ENCODE measurements around the gene TEKTIP1. TPM values are rescaled to one million over a fixed set of nuclear protein-coding genes. Genes with fewer than 3 reads are reported as not detected.

TEKTIP1 gene
- total RNA-seq, 6 donors from 2014 or later: 1.6 to 7.3 (median 6.2) TPM; not detected in 3

DNA sequence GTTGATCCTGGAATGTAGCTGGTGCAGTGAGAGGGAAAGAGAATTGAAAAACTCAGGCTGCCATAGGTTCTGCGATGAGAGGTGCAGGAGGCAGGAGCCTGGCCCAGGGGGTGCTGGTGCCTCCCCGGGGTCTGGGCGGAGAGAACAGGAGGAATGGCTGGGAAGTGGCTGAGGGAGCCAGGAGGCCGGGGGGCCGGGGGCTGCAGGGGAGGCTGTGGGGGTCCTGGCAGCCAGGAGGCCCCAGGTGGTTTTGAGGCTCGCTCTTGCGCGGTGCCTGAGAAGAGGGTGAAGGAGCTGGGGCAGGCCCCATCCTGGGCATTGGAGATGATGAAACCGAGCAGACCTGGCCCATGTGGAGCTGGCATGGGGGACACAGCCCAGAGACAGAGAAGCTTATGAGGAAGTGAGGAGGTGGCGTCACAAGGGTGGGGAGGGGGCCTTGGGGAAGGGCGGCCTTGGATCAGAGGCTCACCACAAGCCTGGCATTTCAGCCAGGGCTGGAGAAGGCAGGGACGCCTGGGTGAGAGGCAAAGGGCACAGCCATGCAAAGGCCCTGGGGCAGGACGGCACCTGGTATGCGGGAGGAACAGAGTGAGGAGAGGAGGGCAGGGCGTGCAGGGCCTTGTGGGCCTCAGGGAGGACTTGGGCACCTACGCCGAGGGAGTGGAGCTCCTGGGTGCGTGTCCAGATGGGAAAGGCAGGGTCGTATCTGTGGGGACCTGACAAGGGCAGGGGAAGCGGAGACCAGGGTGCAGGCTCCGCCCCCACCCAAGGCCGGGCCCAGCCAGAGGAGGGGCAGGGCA lies 1.3 kb upstream of the TEKTIP1 start:
- H3K36me3 ChIP-seq: peaks cover 0 to 66% (median 38%) of the 10 kb centered on the region in 4 donors
- WGBS, 2 donors: 89% methylated on average over 21 to 22 of the region's 22 CpGs
- no peak overlapping the region for H3K27ac ChIP-seq
- no peaks in the 10 kb centered on the region for H3K9me3 ChIP-seq
- H3K4me3 ChIP-seq: no peak overlapping the region
- no peaks in the 10 kb centered on the region for H3K27me3 ChIP-seq
- peak in 1 of 2 donors; percentile 70 for DNase-seq
- TF ChIP-seq POLR2AphosphoS5 (IDR thresholded peaks at IDR 0.05): no peak
- no peak for TF ChIP-seq EP300 (IDR thresholded peaks at IDR 0.05)
- TF ChIP-seq, protein P1, sequence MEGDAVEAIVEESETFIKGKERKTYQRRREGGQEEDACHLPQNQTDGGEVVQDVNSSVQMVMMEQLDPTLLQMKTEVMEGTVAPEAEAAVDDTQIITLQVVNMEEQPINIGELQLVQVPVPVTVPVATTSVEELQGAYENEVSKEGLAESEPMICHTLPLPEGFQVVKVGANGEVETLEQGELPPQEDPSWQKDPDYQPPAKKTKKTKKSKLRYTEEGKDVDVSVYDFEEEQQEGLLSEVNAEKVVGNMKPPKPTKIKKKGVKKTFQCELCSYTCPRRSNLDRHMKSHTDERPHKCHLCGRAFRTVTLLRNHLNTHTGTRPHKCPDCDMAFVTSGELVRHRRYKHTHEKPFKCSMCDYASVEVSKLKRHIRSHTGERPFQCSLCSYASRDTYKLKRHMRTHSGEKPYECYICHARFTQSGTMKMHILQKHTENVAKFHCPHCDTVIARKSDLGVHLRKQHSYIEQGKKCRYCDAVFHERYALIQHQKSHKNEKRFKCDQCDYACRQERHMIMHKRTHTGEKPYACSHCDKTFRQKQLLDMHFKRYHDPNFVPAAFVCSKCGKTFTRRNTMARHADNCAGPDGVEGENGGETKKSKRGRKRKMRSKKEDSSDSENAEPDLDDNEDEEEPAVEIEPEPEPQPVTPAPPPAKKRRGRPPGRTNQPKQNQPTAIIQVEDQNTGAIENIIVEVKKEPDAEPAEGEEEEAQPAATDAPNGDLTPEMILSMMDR (IDR thresholded peaks at IDR 0.05): no peak
- peak in 1 of 2 donors; percentile 3 for ATAC-seq (ENCODE audit: low FRiP score in 2 of 2)
- no peaks in the 10 kb centered on the region for H3K4me1 ChIP-seq

DNA sequence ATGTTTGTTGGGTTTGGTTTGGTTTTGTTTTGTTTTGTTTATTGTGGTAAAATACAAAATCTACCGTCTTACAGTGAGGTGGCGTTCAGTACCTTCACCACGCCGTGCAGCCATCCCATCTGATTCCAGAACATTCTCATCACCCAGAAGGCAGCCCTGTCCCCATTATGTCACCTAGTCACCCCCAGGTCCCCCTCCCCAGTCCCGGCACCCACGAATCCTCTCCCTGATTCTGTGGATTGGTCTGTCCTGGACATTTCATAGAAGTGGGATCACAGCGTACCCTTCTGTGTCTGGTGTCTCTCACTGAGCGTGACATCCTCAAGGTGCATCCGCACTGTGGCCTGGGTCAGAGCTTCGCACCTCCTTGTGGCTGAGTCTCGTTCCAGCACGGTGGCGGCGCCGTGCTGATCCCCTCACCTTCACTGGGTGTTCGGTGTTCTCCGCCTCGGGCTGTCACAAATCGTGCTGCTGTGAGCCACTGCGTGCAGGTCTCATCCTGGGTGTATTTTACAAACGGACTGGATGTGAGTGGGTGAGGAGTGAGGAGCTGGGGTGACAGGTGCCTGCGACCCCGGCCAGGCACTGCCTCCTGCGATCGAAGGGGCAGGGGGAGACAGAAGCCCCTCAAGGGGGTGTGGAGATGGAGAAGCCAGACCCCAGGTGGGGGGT lies 580 bp upstream of the TEKTIP1 start:
- H3K9me3 ChIP-seq: no peaks in the 10 kb centered on the region
- no peaks in the 10 kb centered on the region for H3K4me1 ChIP-seq
- 83 to 84% methylated on average over 20 to 24 of the region's 25 CpGs for WGBS, 2 donors
- no peak overlapping the region for H3K27ac ChIP-seq
- H3K4me3 ChIP-seq: no peak overlapping the region
- H3K36me3 ChIP-seq: peaks cover 0 to 62% (median 31%) of the 10 kb centered on the region in 4 donors
- DNase-seq (no peak), ATAC-seq (ENCODE audit: low FRiP score in 2 of 2) (no peak)
- H3K27me3 ChIP-seq: no peaks in the 10 kb centered on the region
- TF ChIP-seq POLR2AphosphoS5 (IDR thresholded peaks at IDR 0.05) (no peak), EP300 (IDR thresholded peaks at IDR 0.05) (no peak), POLR2A (IDR thresholded peaks at IDR 0.05) (no peak)
- TF ChIP-seq, protein P1 (IDR thresholded peaks at IDR 0.05): no peak

DNA sequence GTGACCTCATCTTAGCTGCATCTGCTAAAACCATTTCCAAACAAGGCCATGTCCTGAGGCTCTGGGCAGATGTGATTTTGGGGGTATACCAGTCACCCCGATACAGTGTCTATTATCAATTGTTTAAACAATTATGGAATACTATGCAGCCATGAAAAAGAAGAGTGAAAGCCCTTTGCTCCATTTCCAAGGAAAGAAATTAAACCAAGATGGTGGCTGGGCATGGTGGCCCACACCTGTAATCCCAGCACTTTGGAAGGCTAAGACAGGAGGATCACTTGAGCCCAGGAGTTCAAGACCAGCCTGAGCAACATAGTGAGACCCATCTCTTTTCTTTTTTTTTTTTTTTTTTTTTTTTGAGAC lies 763 bp downstream of the TEKTIP1 start:
- DNase-seq (no peak), ATAC-seq (ENCODE audit: low FRiP score in 2 of 2) (no peak)
- Histone ChIP-seq H3K4me1 (peaks cover 0 to under 1% (median 0%) of the 10 kb centered on the region in 4 donors), H3K27me3 (no peaks in the 10 kb centered on the region), H3K36me3 (peaks cover 0 to 62% (median 26%) of the 10 kb centered on the region in 4 donors), H3K27ac (no peak overlapping the region), H3K4me3 (no peak overlapping the region), H3K9me3 (no peaks in the 10 kb centered on the region)
- TF ChIP-seq, protein P1 (IDR thresholded peaks at IDR 0.05): no peak
- TF ChIP-seq POLR2AphosphoS5 (IDR thresholded peaks at IDR 0.05): no peak
- no peak for TF ChIP-seq EP300 (IDR thresholded peaks at IDR 0.05)
- no peak for TF ChIP-seq POLR2A (IDR thresholded peaks at IDR 0.05)
- 92 to 100% methylated on average over 1 of the region's 1 CpG for WGBS, 2 donors

DNA sequence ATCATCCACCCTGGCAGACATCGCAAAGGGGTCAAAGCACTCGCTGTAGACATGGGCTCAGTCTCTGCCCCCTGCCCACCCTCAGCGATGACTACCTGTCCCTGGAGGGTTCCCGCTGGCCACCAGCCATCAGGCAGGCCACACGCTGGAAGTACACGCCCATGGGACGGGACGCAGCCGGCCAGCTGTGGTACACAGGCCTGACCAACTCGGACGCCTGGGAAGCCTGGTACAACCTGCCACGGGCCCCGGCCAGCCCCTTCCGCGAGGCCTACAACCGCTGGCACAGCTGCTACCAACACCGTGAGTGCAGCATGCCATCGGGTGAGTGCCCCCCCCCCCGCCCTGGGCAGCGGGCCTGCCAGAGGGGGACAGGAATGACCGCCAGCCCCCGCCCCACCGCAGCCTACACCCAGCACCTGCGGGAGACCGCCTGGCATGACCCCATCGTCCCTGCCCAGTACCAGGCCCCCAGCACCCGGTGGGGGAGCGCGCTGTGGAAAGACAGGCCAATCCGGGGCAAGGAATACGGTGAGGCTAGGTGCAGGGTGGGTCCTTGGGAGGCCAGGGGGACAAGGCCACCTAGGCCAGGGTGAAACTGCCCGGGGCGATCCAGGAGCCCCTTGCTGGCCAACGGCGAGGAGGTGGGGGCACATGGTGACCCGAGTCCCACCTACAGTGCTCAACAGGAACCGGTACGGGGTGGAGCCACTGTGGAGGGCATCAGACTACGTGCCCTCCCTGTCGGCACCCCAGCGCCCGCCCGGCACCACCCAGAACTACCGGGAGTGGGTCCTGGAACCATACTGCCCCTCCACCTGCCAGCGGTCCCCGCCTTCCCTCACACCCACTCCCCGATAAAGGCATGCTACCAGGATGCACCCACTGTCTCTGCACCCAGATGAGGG lies 4.4 kb downstream of the TEKTIP1 start:
- peak; percentile 2 to 4 for ATAC-seq (ENCODE audit: low FRiP score in 2 of 2)

More for the DNA sequence above, 4.4 kb downstream of the TEKTIP1 start:
- H3K9me3 ChIP-seq: no peaks in the 10 kb centered on the region
- H3K27ac ChIP-seq: no peak overlapping the region
- H3K4me3 ChIP-seq: no peak overlapping the region
- no peaks in the 10 kb centered on the region for H3K27me3 ChIP-seq
- 90% methylated on average over 9 to 45 of the region's 47 CpGs for WGBS, 2 donors
- TF ChIP-seq, protein P1 (IDR thresholded peaks at IDR 0.05): no peak
- no peak for TF ChIP-seq EP300 (IDR thresholded peaks at IDR 0.05)
- no peak for TF ChIP-seq POLR2A (IDR thresholded peaks at IDR 0.05)
- no peak for TF ChIP-seq POLR2AphosphoS5 (IDR thresholded peaks at IDR 0.05)
- peak in 1 of 2 donors; percentile 81 for DNase-seq
- peaks cover 0 to 50% (median 31%) of the 10 kb centered on the region in 4 donors for H3K36me3 ChIP-seq
- H3K4me1 ChIP-seq: peaks cover 0 to 18% (median 0%) of the 10 kb centered on the region in 4 donors

Data from upper lobe of left lung (tissue), 6 donors.